Transverse colon (tissue), 4 donors: ENCODE results near the gene FAM120A. TPM values are rescaled to one million over a fixed set of nuclear protein-coding genes. Genes with fewer than 3 reads are reported as not detected.

Source experiments
- DNase-seq: peaks from one replicate; pipeline ENCODE4 v3.0.0-alpha.2; 2019
- H3K27ac ChIP-seq, 4 donors: fragments of 200-600 bp; sonication (generic); 2 replicates each; pipeline ENCODE4 v1.5.1; 2016 to 2018; ENCODE audit warnings: inconsistent platforms in 4 of 4
- H3K27me3 ChIP-seq: fragments of 200-600 bp; sonication (generic); 2 replicates; pipeline ENCODE4 v1.5.1; 2017; ENCODE audit warnings: inconsistent platforms
- H3K36me3 ChIP-seq, 4 donors: fragments of 200-600 bp; sonication (generic); 2 replicates each; pipeline ENCODE4 v1.5.1; 2017 to 2019; ENCODE audit warnings: inconsistent platforms in 4 of 4
- H3K4me1 ChIP-seq, 4 donors: fragments of 200-600 bp; sonication (generic); 2 replicates each; pipeline ENCODE4 v1.5.1; 2017 to 2020; ENCODE audit warnings: inconsistent platforms in 4 of 4
- H3K4me3 ChIP-seq, 4 donors: fragments of 200-600 bp; sonication (generic); 1 replicate in 1 of 4; 2 replicates in 3 of 4; pipeline versions ENCODE4 v1.5.1 to v1.6.1; 2017 to 2019; ENCODE audit warnings: inconsistent platforms in 4 of 4
- H3K9me3 ChIP-seq, 2 donors: fragments of 200-600 bp; sonication (generic); 2 replicates each; pipeline ENCODE4 v1.5.1; 2017 to 2019; ENCODE audit warnings: inconsistent platforms in 2 of 2
- EP300 ChIP-seq: sonication (generic); formaldehyde crosslinking; IDR thresholded peaks from one replicate; pipeline ENCODE4 v1.6.1; 2017; ENCODE audit warnings: antibody characterized with exemption, low read depth
- POLR2A ChIP-seq: fragments of 450-650 bp; IDR thresholded peaks from one replicate; pipeline ENCODE4 v1.6.1; 2016; ENCODE audit warnings: antibody characterized with exemption, mild to moderate bottlenecking, moderate library complexity
- POLR2AphosphoS5 ChIP-seq, 3 donors: sonication (generic); formaldehyde crosslinking; IDR thresholded peaks; one replicate each; pipeline ENCODE4 v1.6.1; 2016; ENCODE audit warnings: antibody characterized with exemption in 3 of 3
- WGBS, 2 donors: methylation state at CpG; one replicate each; pipeline ENCODE4 v1.1.5; 2018; ENCODE audit warnings: low coverage in 1 of 2; 5-methylcytosine and 5-hydroxymethylcytosine counted together
- in situ Hi-C, 4 donors: fragments of 200-750 bp; cut with MboI; loops; one replicate each; pipeline versions ENCODE4 v1.15.0 to v1.15.1; 2017; ENCODE audit warnings: low sequenced_read_pairs in 3 of 4, low pct_ligation_motif_present in 1 of 4, low pct_unique_long_range_greater_than_20kb in 1 of 4
- intact Hi-C: fragments of 100-400 bp; cut with DNase I; formaldehyde crosslinking; loops from one replicate; pipeline ENCODE4 v1.15.1; 2023; ENCODE audit warnings: low total_unique reads
- total RNA-seq, 4 donors: library from RNA; depleted of rRNA; stranded (reverse); fragments of >200 nt; gene quantifications; one replicate each; pipeline ENCODE4 v1.1.0, GENCODE V29; 2016
- TF ChIP-seq, protein P1 (sequence below), 5 experiments: fragments of 200-600 bp in 3 of 5; fragments of 450-650 bp in 2 of 5; sonication (generic) in 3 of 5; IDR thresholded peaks; 1 replicate in 2 of 5; 2 replicates in 3 of 5; pipeline ENCODE4 v1.5.1; 2016 to 2017; ENCODE audit warnings: antibody characterized with exemption in 5 of 5, inconsistent platforms in 3 of 5, mild to moderate bottlenecking in 2 of 5, moderate library complexity in 1 of 5

The FAM120A gene
- total RNA-seq, 4 donors from 2014 or later, result 122 to 244 (median 180) TPM

DNA sequence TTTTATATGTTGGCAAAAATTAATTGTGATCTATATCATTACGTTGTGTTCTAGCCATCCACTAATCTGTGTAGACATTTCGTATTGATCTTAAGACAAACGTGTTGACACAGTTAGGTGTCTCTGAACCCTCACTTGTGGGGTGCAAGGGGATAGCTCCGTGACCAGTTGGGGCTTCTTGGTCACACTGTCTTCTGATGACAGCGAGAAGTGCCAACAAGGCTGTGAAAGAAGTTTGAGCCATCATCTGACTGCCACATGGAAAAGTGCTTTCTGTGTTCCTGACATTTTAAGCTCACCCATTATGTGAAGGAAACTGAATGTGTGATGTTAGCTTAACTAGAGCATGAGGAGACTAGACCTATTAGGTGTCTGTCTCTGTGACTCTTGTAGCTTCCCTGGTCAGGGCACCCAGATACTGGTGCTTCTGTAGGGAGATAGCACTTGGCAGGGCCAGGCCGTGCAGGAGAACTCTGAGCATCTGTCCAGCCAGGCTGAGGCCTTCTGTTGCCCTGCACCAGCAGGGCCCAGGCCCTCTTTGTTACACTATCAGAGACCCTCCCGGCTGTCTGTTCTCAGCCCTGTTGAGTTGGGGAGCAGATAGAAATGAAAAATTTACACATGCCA is 72.1 kb downstream of the FAM120A start:
- Histone ChIP-seq H3K4me3 (no peak overlapping the region), H3K4me1 (no peaks in the 10 kb centered on the region), H3K9me3 (no peaks in the 10 kb centered on the region), H3K27ac (no peak overlapping the region), H3K27me3 (no peaks in the 10 kb centered on the region), H3K36me3 (peaks cover 0 to 15% (median 6%) of the 10 kb centered on the region in 4 donors)
- 92% methylated on average over 2 to 7 of the region's 7 CpGs for WGBS, 2 donors
- TF ChIP-seq POLR2A (no peak), POLR2AphosphoS5 (IDR thresholded peaks at IDR 0.05) (no peak), EP300 (no peak)
- TF ChIP-seq, protein P1, sequence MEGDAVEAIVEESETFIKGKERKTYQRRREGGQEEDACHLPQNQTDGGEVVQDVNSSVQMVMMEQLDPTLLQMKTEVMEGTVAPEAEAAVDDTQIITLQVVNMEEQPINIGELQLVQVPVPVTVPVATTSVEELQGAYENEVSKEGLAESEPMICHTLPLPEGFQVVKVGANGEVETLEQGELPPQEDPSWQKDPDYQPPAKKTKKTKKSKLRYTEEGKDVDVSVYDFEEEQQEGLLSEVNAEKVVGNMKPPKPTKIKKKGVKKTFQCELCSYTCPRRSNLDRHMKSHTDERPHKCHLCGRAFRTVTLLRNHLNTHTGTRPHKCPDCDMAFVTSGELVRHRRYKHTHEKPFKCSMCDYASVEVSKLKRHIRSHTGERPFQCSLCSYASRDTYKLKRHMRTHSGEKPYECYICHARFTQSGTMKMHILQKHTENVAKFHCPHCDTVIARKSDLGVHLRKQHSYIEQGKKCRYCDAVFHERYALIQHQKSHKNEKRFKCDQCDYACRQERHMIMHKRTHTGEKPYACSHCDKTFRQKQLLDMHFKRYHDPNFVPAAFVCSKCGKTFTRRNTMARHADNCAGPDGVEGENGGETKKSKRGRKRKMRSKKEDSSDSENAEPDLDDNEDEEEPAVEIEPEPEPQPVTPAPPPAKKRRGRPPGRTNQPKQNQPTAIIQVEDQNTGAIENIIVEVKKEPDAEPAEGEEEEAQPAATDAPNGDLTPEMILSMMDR (IDR thresholded peaks at IDR 0.05), result no peak
- in situ Hi-C loops (no loop called here), intact Hi-C loops (no loop called here)
- DNase-seq, result no peak

DNA sequence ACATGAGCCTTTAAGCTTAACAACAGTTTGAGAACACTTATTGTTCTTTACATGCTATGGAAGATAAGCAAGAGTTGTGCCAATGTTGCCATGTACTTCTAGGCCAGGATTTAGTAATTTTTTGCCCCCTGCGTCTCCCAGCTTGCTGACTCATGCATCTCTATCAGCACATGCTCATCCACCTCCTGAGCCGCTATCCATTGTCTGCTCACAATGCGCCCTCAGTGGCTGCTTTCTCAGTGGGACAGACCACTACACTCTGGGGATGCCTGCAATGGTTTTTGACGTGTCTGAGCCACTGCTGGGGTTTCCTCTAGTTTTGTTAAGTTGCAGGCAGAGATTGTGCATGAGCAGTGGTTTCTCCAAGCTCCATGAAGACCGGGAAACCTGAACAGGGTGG is 74.0 kb downstream of the FAM120A start:
- H3K27me3 ChIP-seq, result no peaks in the 10 kb centered on the region
- TF ChIP-seq POLR2A (no peak), POLR2AphosphoS5 (IDR thresholded peaks at IDR 0.05) (no peak)
- no peak for DNase-seq
- H3K36me3 ChIP-seq, result peaks cover 0 to 27% (median 10%) of the 10 kb centered on the region in 4 donors
- H3K4me1 ChIP-seq, result no peaks in the 10 kb centered on the region
- 79 to 95% methylated on average over 4 to 5 of the region's 5 CpGs for WGBS, 2 donors
- in situ Hi-C loops (loop anchor here in 2 of 4 donors (25.0 kb wide), 2 partner anchors 213 to 363 kb away; no protein-coding TSS in a partner anchor), intact Hi-C loops (no loop called here)
- H3K9me3 ChIP-seq, result no peaks in the 10 kb centered on the region
- H3K27ac ChIP-seq, result no peak overlapping the region
- no peak overlapping the region for H3K4me3 ChIP-seq

DNA sequence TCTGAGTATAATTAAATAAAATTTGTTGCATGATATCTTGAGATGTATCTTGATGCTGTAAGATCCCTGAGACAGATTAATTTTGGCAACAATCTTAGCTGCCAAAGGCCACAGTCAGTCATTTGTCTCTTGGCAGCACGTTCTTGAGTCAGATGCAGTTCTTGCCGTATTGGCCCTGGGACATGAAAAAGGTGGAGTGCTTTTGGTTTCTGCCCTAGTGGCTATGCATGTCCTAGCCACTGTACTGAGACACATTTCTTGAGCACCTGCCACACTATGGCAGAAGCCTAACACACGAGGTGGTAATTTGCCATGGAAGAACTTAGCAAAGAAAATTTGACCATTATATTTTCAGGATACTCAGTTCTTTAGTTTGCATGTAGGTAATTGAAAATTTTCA is 79.9 kb downstream of the FAM120A start:
- H3K36me3 ChIP-seq, result peaks cover 0 to 61% (median 13%) of the 10 kb centered on the region in 4 donors
- H3K9me3 ChIP-seq, result no peaks in the 10 kb centered on the region
- no peak for DNase-seq
- TF ChIP-seq POLR2A (no peak), POLR2AphosphoS5 (IDR thresholded peaks at IDR 0.05) (peak in 1 of 3 donors; percentile 9)
- TF ChIP-seq, protein P1 (IDR thresholded peaks at IDR 0.05), result peak in 4 of 5 experiments; percentile 20 to 41 (median 29)
- 51 to 70% methylated on average over 3 of the region's 3 CpGs for WGBS, 2 donors
- in situ Hi-C loops (loop anchor here in 2 of 4 donors (25.0 kb wide), 2 partner anchors 219 to 369 kb away; no protein-coding TSS in a partner anchor), intact Hi-C loops (no loop called here)
- H3K4me1 ChIP-seq, result peaks cover 0 to 13% (median 0%) of the 10 kb centered on the region in 4 donors
- no peaks in the 10 kb centered on the region for H3K27me3 ChIP-seq
- no peak overlapping the region for H3K27ac ChIP-seq
- H3K4me3 ChIP-seq, result no peak overlapping the region

DNA sequence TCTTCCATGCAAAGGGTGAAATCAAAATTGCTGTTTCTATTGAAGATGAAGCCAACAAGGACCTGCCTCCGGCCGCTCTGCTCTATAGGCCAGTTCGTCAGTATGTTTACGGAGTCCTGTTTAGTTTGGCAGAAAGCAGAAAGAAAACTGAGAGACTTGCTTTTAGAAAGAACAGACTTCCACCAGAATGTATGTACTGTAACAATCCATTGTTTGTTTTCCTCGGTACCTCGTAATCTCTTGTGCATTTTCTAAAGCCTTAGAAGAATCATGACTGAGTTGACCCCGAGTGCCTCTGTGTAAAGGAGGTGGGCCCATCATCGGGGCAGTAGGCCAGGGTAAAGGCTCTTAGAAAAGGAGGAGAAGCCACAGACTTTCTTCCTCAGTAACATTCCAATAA is 80.7 kb downstream of the FAM120A start:
- H3K27ac ChIP-seq, result no peak overlapping the region
- H3K4me1 ChIP-seq, result peaks cover 0 to 13% (median 0%) of the 10 kb centered on the region in 4 donors
- TF ChIP-seq POLR2AphosphoS5 (IDR thresholded peaks at IDR 0.05) (no peak), EP300 (no peak), POLR2A (no peak)
- TF ChIP-seq, protein P1 (IDR thresholded peaks at IDR 0.05), result no peak
- 31 to 46% methylated on average over 8 of the region's 8 CpGs for WGBS, 2 donors
- no peak for DNase-seq
- in situ Hi-C loops, result loop anchor here in 2 of 4 donors (25.0 kb wide), 2 partner anchors 220 to 370 kb away; no protein-coding TSS in a partner anchor
- no peaks in the 10 kb centered on the region for H3K9me3 ChIP-seq
- no peak overlapping the region for H3K4me3 ChIP-seq
- no peaks in the 10 kb centered on the region for H3K27me3 ChIP-seq
- intact Hi-C loops, result no loop called here
- peaks cover 0 to 61% (median 14%) of the 10 kb centered on the region in 4 donors for H3K36me3 ChIP-seq
